GM20000 (cell line): ENCODE measurements around the gene DCXR.

ENCODE experiments used
- DNase-seq: peaks from one replicate; pipeline ENCODE4 v3.0.0; 2012; ENCODE audit warnings: low spot score
- CTCF ChIP-seq: IDR thresholded peaks from 2 replicates; pipeline ENCODE4 v1.5.1; 2012; ENCODE audit warnings: mild to moderate bottlenecking, control low read depth; ENCODE audit errors: extremely low read depth, missing control alignments

Gene DCXR

DNA sequence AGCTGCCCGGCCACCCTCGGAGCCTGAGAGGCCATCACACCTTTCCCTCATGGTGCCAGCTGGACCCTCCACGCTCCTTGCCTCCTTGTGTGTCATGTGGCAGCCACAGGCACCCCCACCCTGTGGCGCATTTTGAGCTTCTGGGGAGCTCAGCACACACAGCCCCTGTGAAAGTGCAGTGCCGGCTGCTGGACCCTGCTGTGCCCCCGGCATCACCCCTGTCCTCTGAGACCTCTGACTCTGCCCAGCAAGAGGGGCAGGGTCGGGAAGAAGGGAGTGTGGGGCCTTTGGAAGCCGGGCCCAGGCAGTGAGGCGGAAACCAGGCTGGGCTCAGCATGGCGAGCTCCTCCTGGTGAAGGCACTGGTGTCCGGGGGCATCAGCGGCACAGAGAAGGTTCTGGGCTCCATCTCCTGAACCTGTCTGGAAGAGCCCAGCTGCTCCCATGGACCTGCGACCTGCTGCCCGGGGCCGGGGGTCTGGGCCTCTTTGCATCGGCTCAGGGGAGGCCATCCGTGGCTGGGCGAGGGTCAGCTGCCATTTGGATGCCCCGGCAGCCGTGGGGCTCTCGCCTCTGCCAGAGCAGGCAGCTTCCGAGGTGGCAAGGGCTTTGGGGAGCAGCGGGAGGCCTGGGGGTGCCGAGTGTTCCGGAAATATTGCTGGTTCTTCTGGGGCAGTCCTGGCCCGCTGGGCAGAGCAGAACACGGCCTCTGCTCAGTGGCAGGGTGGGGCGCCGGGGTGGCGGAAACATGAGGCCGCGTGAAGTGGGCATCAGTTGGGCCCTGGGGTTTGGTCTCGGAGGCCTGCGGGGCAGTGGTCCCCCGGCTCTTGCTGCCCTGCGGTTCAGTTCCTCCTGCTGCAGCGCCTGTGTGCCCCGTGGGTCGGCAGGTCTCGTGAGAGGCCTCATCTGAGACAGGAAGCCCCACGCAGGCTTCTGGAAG is 32.7 kb downstream of the DCXR start:
- no peak for DNase-seq
- TF ChIP-seq CTCF = no peak

GRCh38 chr17:82003411-82004381 is 33.8 kb downstream of the DCXR start:
- no peak for TF ChIP-seq CTCF
- no peak for DNase-seq

DNA sequence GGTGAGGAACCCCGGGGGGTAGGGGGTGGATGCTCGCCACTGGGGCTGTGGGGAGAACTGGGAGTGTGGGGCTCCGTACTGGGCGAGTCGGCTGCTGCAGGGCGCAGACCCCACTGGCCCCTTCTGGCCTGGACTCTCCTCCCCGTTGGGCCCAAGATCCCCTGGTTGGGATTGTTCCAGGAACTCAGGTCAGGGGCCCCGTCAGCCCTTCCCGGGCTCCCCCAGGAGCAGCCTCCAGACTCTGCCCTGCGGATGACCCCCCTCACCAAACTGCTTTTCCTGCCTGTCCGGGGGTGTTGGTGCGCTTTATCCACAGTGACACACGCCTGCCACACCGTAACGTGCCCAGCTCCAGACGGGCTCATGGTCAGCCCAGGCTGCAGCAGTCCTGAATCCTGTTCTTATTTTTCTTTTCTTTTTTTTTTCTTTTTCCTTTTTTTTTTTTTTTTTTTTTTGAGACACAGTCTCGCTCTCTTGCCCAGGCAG is 35.9 kb downstream of the DCXR start:
- no peak for TF ChIP-seq CTCF
- DNase-seq = no peak

DNA sequence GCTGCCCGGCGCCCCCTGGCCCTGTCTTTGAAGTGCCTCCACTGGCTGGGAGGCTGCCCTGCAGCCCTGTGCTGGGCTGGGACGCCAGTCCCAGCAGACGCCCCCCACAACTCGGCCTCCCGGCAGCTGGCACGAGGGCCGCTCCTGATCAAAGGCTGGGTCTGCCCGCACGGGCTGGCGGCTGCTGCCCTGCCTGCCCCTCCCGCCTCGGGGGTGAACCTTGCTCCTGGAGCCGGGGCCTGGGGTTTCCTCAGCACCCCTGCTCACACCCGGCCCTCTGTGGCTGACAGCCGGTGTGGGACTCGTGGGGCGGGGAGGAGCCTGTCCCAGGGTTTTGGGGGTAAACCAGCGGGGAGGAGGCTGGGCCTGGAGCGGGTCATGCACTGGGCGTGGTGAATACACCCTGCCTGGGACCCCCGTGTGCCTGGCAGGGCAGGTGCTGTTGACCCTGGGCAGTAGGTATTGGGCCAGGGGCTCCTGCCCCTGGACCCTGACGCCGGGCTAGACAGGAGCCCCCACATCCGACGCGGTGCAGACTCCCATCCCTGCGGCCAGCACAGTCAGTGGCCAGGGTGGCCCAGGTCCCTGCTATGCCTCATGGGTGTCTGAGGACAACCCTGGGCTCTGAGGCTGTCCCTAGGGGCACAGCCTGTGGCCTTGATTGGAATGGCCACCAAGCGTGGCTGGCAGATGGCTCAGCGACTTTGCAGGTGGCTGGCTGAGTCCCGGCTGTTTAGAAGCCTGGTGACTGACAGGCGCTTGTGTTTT is 36.5 kb downstream of the DCXR start:
- no peak for DNase-seq
- no peak for TF ChIP-seq CTCF

GRCh38 chr17:81999976-82000802 is 37.3 kb downstream of the DCXR start:
- no peak for TF ChIP-seq CTCF
- DNase-seq = no peak

DNA sequence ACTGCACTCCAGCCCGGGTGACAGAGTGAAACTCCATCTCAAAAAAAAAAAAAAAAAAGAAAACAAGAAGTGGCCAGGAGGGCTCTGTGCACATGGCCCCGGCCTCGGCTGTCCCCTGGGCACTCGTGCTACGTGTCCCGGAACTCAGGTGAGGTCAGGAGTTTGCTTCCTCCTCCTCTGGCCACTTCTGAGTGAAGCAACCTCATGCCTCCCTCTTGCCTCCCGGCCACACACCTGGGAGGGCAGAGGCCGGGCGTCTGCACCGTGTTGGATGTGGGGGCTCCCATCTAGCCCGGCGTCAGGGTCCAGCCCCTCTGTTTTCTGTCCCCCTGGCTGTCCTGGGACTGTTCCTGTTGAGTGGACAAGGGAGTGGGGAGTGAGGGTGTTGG is 37.9 kb downstream of the DCXR start:
- TF ChIP-seq CTCF = no peak
- no peak for DNase-seq
